Peyer's patch (tissue), 4 donors: Measurements from ENCODE around the gene TMCC3. TPM values are rescaled to one million over a fixed set of nuclear protein-coding genes. Genes with fewer than 3 reads are reported as not detected.

ENCODE experiments used
- DNase-seq, 3 donors: peaks; one replicate each; pipeline ENCODE4 v3.0.0-alpha.2; 2017 to 2019
- H3K27ac ChIP-seq, 4 donors: fragments of 200-600 bp; sonication (generic); one replicate each; pipeline ENCODE4 v1.5.1; 2016 to 2019
- H3K27me3 ChIP-seq, 2 donors: fragments of 200-600 bp; sonication (generic); one replicate each; pipeline ENCODE4 v1.5.1; 2019
- H3K36me3 ChIP-seq, 3 donors: fragments of 200-600 bp; sonication (generic); one replicate each; pipeline ENCODE4 v1.5.1; 2016 to 2019
- H3K4me1 ChIP-seq, 4 donors: fragments of 200-600 bp; sonication (generic); one replicate each; pipeline ENCODE4 v1.5.1; 2016 to 2019
- H3K4me3 ChIP-seq, 4 donors: fragments of 200-600 bp; sonication (generic); 1 replicate in 3 of 4; 2 replicates in 1 of 4; pipeline ENCODE4 v1.5.1; 2016 to 2019; ENCODE audit warnings: mild to moderate bottlenecking in 1 of 4
- H3K9me3 ChIP-seq, 4 donors: fragments of 200-600 bp; sonication (generic); one replicate each; pipeline ENCODE4 v1.5.1; 2016 to 2019; ENCODE audit warnings: mild to moderate bottlenecking in 1 of 4
- CTCF ChIP-seq, 6 experiments: fragments of 450-650 bp in 4 of 6; fragments of 200-600 bp in 2 of 6; sonication (generic) in 1 of 6; IDR thresholded peaks; one replicate each; pipeline ENCODE4 v1.5.1; 2017 to 2019; ENCODE audit warnings: antibody characterized with exemption in 6 of 6, mild to moderate bottlenecking in 3 of 6, moderate library complexity in 1 of 6
- POLR2A ChIP-seq, 2 donors: fragments of 450-650 bp; IDR thresholded peaks; one replicate each; pipeline ENCODE4 v1.5.1; 2017; ENCODE audit warnings: antibody characterized with exemption in 2 of 2, mild to moderate bottlenecking in 2 of 2, moderate library complexity in 2 of 2
- total RNA-seq, 4 donors: library from RNA; depleted of rRNA; stranded (reverse); fragments of >200 nt; gene quantifications; one replicate each; pipeline ENCODE4 v1.1.0, GENCODE V29; 2016

The TMCC3 gene
- total RNA-seq, 4 donors from 2014 or later: 15.7 to 50.3 (median 32.1) TPM

GRCh38 chr12:94676922-94677321, 26.6 kb upstream of the TMCC3 start:
- no peaks in the 10 kb centered on the region for H3K27me3 ChIP-seq
- H3K36me3 ChIP-seq: no peaks in the 10 kb centered on the region
- DNase-seq: peak in 1 of 3 donors; percentile 40
- H3K4me3 ChIP-seq: no peak overlapping the region
- TF ChIP-seq POLR2A (IDR thresholded peaks at IDR 0.05) (no peak), CTCF (IDR thresholded peaks at IDR 0.05) (no peak)
- H3K27ac ChIP-seq: peak overlapping the region in 3 of 4 donors; percentile 73 to 75 (median 75)
- H3K9me3 ChIP-seq: no peaks in the 10 kb centered on the region
- no peaks in the 10 kb centered on the region for H3K4me1 ChIP-seq

- H3K27me3 ChIP-seq: no peaks in the 10 kb centered on the region
- TF ChIP-seq CTCF (IDR thresholded peaks at IDR 0.05): no peak
- no peak for TF ChIP-seq POLR2A (IDR thresholded peaks at IDR 0.05)
- H3K27ac ChIP-seq: peak overlapping the region; percentile 48 to 76 (median 74)
- peak in 2 of 3 donors; percentile 38 to 75 for DNase-seq
- H3K36me3 ChIP-seq: no peaks in the 10 kb centered on the region
- H3K4me1 ChIP-seq: no peaks in the 10 kb centered on the region
- no peaks in the 10 kb centered on the region for H3K9me3 ChIP-seq
- no peak overlapping the region for H3K4me3 ChIP-seq
These were observed 25.8 kb upstream of the TMCC3 start for GRCh38 chr12:94676031-94676641.

- Histone ChIP-seq H3K4me1 (no peaks in the 10 kb centered on the region), H3K36me3 (no peaks in the 10 kb centered on the region), H3K4me3 (no peak overlapping the region), H3K27me3 (no peaks in the 10 kb centered on the region), H3K27ac (no peak overlapping the region), H3K9me3 (no peaks in the 10 kb centered on the region)
- DNase-seq: peak in 1 of 3 donors; percentile 56
- TF ChIP-seq CTCF (IDR thresholded peaks at IDR 0.05) (no peak), POLR2A (IDR thresholded peaks at IDR 0.05) (no peak)
These were observed 24.5 kb upstream of the TMCC3 start for GRCh38 chr12:94674835-94675234.

GRCh38 chr12:94674051-94674451, 23.7 kb upstream of the TMCC3 start:
- Histone ChIP-seq H3K27ac (no peak overlapping the region), H3K4me1 (no peaks in the 10 kb centered on the region), H3K27me3 (no peaks in the 10 kb centered on the region), H3K36me3 (no peaks in the 10 kb centered on the region), H3K4me3 (no peak overlapping the region), H3K9me3 (no peaks in the 10 kb centered on the region)
- TF ChIP-seq CTCF (IDR thresholded peaks at IDR 0.05) (no peak), POLR2A (IDR thresholded peaks at IDR 0.05) (no peak)
- DNase-seq: no peak

GRCh38 chr12:94673496-94673895, 23.1 kb upstream of the TMCC3 start:
- Histone ChIP-seq H3K4me1 (no peaks in the 10 kb centered on the region), H3K4me3 (no peak overlapping the region), H3K9me3 (no peaks in the 10 kb centered on the region), H3K27ac (no peak overlapping the region), H3K36me3 (no peaks in the 10 kb centered on the region), H3K27me3 (no peaks in the 10 kb centered on the region)
- TF ChIP-seq POLR2A (IDR thresholded peaks at IDR 0.05) (no peak), CTCF (IDR thresholded peaks at IDR 0.05) (no peak)
- no peak for DNase-seq

GRCh38 chr12:94671917-94672316, 21.6 kb upstream of the TMCC3 start:
- no peak for DNase-seq
- no peak overlapping the region for H3K27ac ChIP-seq
- no peaks in the 10 kb centered on the region for H3K9me3 ChIP-seq
- no peak for TF ChIP-seq POLR2A (IDR thresholded peaks at IDR 0.05)
- H3K4me3 ChIP-seq: no peak overlapping the region
- no peaks in the 10 kb centered on the region for H3K27me3 ChIP-seq
- no peaks in the 10 kb centered on the region for H3K4me1 ChIP-seq
- H3K36me3 ChIP-seq: no peaks in the 10 kb centered on the region
